Cardiac muscle cell (in vitro differentiated cells and primary cell): ENCODE measurements around the gene LAPTM5. TPM values are rescaled to one million over a fixed set of nuclear protein-coding genes. Genes with fewer than 3 reads are reported as not detected.

Experiments
- DNase-seq, 2 donors: peaks; one replicate each; pipeline versions ENCODE4 v3.0.0 to v3.0.0-alpha.2; 2010 to 2017; ENCODE audit warnings: low read depth in 1 of 2, low spot score in 1 of 2
- H3K27ac ChIP-seq: fragments of 200-600 bp; sonication (generic); 2 replicates; pipeline ENCODE4 v1.5.1; 2016
- H3K27me3 ChIP-seq: fragments of 200-600 bp; sonication (generic); 2 replicates; pipeline ENCODE4 v1.6.0; 2016; ENCODE audit warnings: control low read depth
- H3K36me3 ChIP-seq: fragments of 200-600 bp; sonication (generic); 2 replicates; pipeline ENCODE4 v1.5.1; 2016; ENCODE audit warnings: control low read depth
- H3K4me1 ChIP-seq: fragments of 200-600 bp; sonication (generic); 2 replicates; pipeline ENCODE4 v1.8.1; 2017; ENCODE audit warnings: low read depth, mild to moderate bottlenecking, mixed run types
- H3K4me3 ChIP-seq: fragments of 200-600 bp; sonication (generic); 2 replicates; pipeline ENCODE4 v1.5.1; 2016; ENCODE audit warnings: mild to moderate bottlenecking
- H3K9me3 ChIP-seq: fragments of 200-600 bp; sonication (generic); 2 replicates; pipeline ENCODE4 v1.5.1; 2017; ENCODE audit warnings: low read depth, mild to moderate bottlenecking, control low read depth
- CTCF ChIP-seq: IDR thresholded peaks from 2 replicates; pipeline ENCODE4 v1.5.1; 2012; ENCODE audit warnings: low read depth, mild to moderate bottlenecking, low read length
- polyA plus RNA-seq: library from polyadenylated mRNA; unstranded; fragments of >200 nt; fragmentation: Nextera tagmentation; extraction: Ambion mirVana; gene quantifications from 2 replicates; pipeline ENCODE4 v1.2.1, GENCODE V29; 2016
- total RNA-seq: library from RNA; depleted of rRNA; stranded (reverse); fragments of >200 nt; gene quantifications from 2 replicates; pipeline ENCODE4 v1.2.3, GENCODE V29; 2016

Gene LAPTM5
- total and polyA plus RNA-seq, 2 experiments from 2014 or later, result 0.10 to 0.45 TPM

- TF ChIP-seq CTCF, result no peak
- H3K4me1 ChIP-seq, result no peaks in the 10 kb centered on the region
- no peak overlapping the region for H3K27ac ChIP-seq
- no peaks in the 10 kb centered on the region for H3K36me3 ChIP-seq
- H3K9me3 ChIP-seq, result no peaks in the 10 kb centered on the region
- H3K4me3 ChIP-seq, result no peak overlapping the region
- DNase-seq, result no peak
- no peaks in the 10 kb centered on the region for H3K27me3 ChIP-seq
Measured at GRCh38 chr1:30742963-30743559, 14.5 kb downstream of the LAPTM5 start.

- TF ChIP-seq CTCF, result no peak
Measured at GRCh38 chr1:30742300-30742962, 15.1 kb downstream of the LAPTM5 start.

GRCh38 chr1:30741239-30741894 is 16.2 kb downstream of the LAPTM5 start:
- no peak for TF ChIP-seq CTCF
- Histone ChIP-seq H3K36me3 (no peaks in the 10 kb centered on the region), H3K4me1 (no peaks in the 10 kb centered on the region), H3K9me3 (no peaks in the 10 kb centered on the region), H3K27me3 (no peaks in the 10 kb centered on the region), H3K27ac (no peak overlapping the region), H3K4me3 (no peak overlapping the region)
- no peak for DNase-seq

More at GRCh38 chr1:30742300-30742962, 15.1 kb downstream of the LAPTM5 start:
- Histone ChIP-seq H3K36me3 (no peaks in the 10 kb centered on the region), H3K4me1 (no peaks in the 10 kb centered on the region), H3K9me3 (no peaks in the 10 kb centered on the region), H3K27me3 (no peaks in the 10 kb centered on the region), H3K27ac (no peak overlapping the region), H3K4me3 (no peak overlapping the region)
- DNase-seq, result no peak

- no peak for TF ChIP-seq CTCF
- no peaks in the 10 kb centered on the region for H3K27me3 ChIP-seq
- H3K4me1 ChIP-seq, result no peaks in the 10 kb centered on the region
- H3K27ac ChIP-seq, result no peak overlapping the region
- H3K4me3 ChIP-seq, result no peak overlapping the region
- no peaks in the 10 kb centered on the region for H3K36me3 ChIP-seq
- H3K9me3 ChIP-seq, result no peaks in the 10 kb centered on the region
- DNase-seq, result no peak
Measured at GRCh38 chr1:30740251-30741238, 17.0 kb downstream of the LAPTM5 start.

GRCh38 chr1:30739601-30740000 is 18.0 kb downstream of the LAPTM5 start:
- Histone ChIP-seq H3K9me3 (no peaks in the 10 kb centered on the region), H3K27me3 (no peaks in the 10 kb centered on the region), H3K4me3 (no peak overlapping the region), H3K36me3 (no peaks in the 10 kb centered on the region), H3K27ac (no peak overlapping the region), H3K4me1 (no peaks in the 10 kb centered on the region)
- DNase-seq, result no peak
- TF ChIP-seq CTCF, result no peak
